HEK293 (cell line): ENCODE results near the gene HOXC11.

Experiments
- BCL11A ChIP-seq: fragments of 450-650 bp; formaldehyde crosslinking; IDR thresholded peaks from 2 replicates; pipeline ENCODE4 v1.5.1; 2016; ENCODE audit warnings: low read depth, missing biosample characterization, missing genetic modification characterization
- CTCF ChIP-seq: fragments of 450-650 bp; formaldehyde crosslinking; IDR thresholded peaks from 2 replicates; pipeline ENCODE4 v1.5.1; 2016; ENCODE audit warnings: missing biosample characterization, missing genetic modification characterization
- SALL2 ChIP-seq: fragments of 450-650 bp; formaldehyde crosslinking; IDR thresholded peaks from 2 replicates; pipeline ENCODE4 v1.5.0; 2017; ENCODE audit warnings: missing biosample characterization, mild to moderate bottlenecking, missing genetic modification characterization, borderline replicate concordance
- TCF7L2 ChIP-seq: IDR thresholded peaks from 2 replicates; pipeline ENCODE4 v1.6.1; 2011; ENCODE audit warnings: low read depth, mild to moderate bottlenecking, inconsistent platforms, low read length, moderate library complexity, borderline replicate concordance
- ZBTB49 ChIP-seq: fragments of 450-650 bp; formaldehyde crosslinking; IDR thresholded peaks from 2 replicates; pipeline ENCODE4 v1.5.1; 2016; ENCODE audit warnings: missing biosample characterization, missing genetic modification characterization, low read depth
- TF ChIP-seq, protein P1 (sequence below): fragments of 450-650 bp; formaldehyde crosslinking; IDR thresholded peaks from 2 replicates; pipeline ENCODE4 v1.5.1; 2016; ENCODE audit warnings: missing biosample characterization, missing genetic modification characterization

GRCh38 chr12:53971129-53971528 is 1.8 kb upstream of the HOXC11 start:
- TF ChIP-seq ZBTB49 (tag by site-specific recombination) (no peak), CTCF (tag by site-specific recombination) (no peak), BCL11A (tag by site-specific recombination) (no peak), TCF7L2 (no peak), SALL2 (no peak)
- TF ChIP-seq, protein P1, sequence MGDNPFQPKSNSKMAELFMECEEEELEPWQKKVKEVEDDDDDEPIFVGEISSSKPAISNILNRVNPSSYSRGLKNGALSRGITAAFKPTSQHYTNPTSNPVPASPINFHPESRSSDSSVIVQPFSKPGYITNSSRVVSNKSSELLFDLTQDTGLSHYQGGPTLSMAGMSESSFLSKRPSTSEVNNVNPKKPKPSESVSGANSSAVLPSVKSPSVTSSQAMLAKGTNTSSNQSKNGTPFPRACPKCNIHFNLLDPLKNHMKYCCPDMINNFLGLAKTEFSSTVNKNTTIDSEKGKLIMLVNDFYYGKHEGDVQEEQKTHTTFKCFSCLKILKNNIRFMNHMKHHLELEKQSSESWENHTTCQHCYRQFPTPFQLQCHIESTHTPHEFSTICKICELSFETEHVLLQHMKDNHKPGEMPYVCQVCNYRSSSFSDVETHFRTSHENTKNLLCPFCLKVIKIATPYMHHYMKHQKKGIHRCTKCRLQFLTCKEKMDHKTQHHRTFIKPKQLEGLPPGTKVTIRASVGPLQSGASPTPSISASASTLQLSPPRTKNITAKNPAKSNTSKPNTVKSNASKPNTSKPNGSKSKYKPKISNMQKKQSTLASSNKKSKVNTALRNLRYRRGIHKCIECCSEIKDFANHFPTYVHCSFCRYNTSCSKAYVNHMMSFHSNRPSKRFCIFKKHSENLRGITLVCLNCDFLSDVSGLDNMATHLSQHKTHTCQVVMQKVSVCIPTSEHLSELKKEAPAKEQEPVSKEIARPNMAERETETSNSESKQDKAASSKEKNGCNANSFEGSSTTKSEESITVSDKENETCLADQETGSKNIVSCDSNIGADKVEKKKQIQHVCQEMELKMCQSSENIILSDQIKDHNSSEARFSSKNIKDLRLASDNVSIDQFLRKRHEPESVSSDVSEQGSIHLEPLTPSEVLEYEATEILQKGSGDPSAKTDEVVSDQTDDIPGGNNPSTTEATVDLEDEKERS (tag by site-specific recombination), result no peak
